ENCODE measurements around the gene MROH7.

The MROH7 gene

GRCh38 chr1:54651608-54652007, 10.0 kb downstream of the MROH7 start:
- no peak for DNase-seq (ENCODE audit: low spot score)

DNA sequence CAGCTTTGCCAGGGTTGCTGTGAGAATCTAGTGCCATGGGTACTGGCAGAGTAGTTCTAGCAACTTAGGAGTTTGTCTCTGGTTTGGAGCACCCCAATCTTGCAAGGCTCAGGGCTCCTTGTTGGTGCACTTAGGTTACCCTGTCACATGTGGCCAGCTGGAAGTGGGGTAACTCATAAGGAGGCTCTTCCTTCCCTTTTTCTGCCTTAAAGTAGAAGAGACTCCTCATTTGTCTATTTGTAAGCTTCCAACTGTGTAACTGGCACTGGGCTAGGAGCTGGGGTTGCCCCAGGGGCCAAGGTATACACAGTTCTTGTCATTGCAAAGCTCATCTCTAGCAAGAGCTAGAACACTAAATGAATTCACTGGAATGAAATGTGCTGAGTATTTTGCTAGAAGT, 10.6 kb downstream of the MROH7 start:
- no peak for DNase-seq (ENCODE audit: low spot score)

- DNase-seq (ENCODE audit: low spot score) = no peak
These were observed 11.4 kb downstream of the MROH7 start for GRCh38 chr1:54653036-54653435.

- no peak for DNase-seq (ENCODE audit: low spot score)
These were observed 16.8 kb downstream of the MROH7 start for GRCh38 chr1:54658164-54658913.

GRCh38 chr1:54663725-54664124, 22.1 kb downstream of the MROH7 start:
- no peak for DNase-seq (ENCODE audit: low spot score)

DNA sequence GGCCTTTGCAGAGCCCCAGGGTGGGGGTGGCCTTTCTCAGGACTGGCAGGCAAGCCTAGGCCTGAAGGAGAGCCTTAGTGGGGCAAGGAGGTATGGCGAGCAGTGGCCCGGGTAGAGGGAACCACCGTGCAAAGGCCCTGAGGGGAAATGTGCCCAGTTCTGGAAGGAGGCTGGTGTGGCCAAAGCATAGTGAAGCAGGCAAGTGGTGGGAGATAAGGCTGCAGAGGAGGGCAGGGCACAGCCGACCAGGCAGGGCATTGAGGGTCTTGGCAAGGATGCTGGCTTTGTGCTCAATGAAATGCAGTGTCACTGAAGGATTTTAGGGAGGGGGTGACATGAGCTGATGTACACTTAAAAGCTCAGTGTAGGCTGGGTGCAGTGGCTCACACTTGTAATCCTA, 22.8 kb downstream of the MROH7 start:
- no peak for DNase-seq (ENCODE audit: low spot score)

GRCh38 chr1:54665852-54666251, 24.3 kb downstream of the MROH7 start:
- DNase-seq (ENCODE audit: low spot score) = no peak

- DNase-seq (ENCODE audit: low spot score) = no peak
These were observed 24.7 kb downstream of the MROH7 start for GRCh38 chr1:54666333-54666732.

GRCh38 chr1:54667797-54668196, 26.2 kb downstream of the MROH7 start:
- DNase-seq (ENCODE audit: low spot score) = no peak

DNA sequence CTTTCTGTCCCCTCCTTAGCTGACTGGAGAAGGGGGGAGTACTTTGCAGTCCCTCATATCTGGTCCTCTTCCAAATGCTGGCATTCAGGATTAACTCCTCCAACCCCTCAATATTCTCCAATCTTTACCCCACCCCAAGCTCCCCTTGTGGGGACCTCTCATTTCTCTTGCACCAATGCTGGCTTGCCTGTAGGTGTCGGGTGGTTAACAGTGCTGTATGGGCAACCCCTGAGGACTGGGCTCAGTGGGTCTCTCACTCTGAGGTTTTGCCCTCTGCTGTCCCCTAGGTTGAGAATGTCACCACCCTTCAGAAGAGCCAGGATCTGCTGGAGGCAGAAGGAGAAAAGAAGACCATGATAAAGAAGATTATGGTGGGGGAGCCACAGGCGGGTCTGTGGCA, 27.0 kb downstream of the MROH7 start:
- no peak for DNase-seq (ENCODE audit: low spot score)

DNA sequence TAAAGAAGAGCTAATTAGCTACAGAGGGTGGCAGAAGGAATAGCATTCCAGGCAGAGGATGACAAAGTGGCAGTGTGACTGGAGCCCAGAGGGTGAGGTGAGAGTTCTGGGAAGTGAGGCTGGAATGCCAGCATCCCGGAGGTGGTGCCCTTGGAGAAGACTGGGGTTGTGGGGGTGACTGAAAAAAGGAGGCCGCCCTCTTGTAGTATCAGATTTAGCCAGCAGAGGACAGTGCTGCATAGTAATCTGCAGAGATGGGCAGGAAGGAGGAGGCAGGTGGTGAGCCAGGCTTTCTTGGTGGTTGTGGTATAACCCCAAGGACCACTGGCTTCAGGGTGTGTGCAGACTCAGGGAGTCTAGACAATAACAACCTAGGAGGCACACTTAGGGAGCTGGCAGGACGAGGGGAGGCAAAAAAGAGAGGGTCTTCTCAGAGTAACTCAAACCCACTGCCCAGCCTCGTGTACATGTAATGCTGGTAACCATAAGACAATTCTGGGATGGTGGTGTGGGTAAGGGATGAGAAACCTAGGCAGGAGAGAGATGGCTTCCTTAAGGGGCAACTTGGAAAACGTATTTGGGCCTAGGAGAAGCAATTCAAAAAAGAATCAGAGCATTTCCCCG, 30.5 kb downstream of the MROH7 start:
- DNase-seq (ENCODE audit: low spot score) = peak; percentile 59

- no peak for DNase-seq (ENCODE audit: low spot score)
These were observed 37.4 kb downstream of the MROH7 start for GRCh38 chr1:54678776-54679643.

DNA sequence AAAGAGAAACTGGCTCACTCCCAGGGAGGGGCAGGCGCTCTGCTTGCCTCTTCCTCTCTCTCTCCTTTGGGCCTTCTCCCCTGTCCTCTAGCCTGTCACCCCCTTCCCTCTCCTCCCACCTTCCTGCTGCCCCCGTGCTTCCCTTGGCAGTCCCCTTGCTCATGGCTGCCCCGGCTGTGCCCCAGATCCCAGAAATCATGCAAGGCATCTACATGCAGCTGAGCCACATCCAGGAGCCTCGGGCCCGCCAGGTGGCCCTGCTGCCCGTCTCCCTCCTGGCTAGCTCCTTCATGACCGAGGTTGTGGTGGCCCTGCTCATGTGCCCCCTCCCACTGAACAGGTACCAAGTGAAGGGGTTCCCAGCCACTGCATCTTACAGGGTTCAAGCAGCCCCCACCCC, 38.1 kb downstream of the MROH7 start:
- DNase-seq (ENCODE audit: low spot score) = no peak

GRCh38 chr1:54680387-54680786, 38.8 kb downstream of the MROH7 start:
- no peak for DNase-seq (ENCODE audit: low spot score)

DNA sequence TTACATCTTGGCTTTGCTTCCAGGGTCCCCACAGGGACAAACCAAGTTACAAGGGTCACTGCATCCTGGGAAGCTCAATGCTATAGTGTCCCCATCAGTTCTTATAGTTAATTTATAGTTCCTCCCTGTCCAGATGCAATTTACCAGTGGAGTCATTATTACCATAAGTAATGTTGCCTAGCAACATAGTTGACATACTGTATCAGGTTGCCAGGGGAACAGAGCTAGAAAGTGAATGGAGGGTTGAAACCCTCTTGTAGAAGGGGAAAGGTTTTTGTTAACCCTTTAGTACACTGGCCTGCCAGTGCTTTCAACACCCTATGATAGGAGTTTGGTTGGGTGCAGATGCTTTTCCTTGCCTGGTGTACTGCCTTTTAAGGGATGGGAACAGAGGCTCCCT, 39.8 kb downstream of the MROH7 start:
- DNase-seq (ENCODE audit: low spot score) = no peak

DNA sequence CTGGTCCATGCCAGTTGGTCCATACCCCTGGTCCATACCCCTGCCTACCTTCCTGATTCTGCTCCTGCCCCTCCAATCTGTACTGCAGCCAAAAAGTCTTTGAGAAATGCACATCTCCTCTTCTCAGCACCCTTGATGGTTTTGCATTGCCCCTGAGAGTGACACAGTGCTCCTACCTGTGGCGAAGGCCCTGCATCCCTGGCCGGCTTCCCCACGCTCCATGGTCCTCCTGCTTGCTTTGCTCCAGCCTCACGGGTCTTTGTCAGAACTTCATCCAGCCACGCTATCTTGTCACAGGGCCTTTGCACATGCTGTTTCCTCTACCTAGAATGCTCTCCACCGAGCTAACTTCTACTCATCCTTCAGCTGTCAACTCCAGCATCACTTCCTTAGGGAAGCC, 41.9 kb downstream of the MROH7 start:
- DNase-seq (ENCODE audit: low spot score) = no peak

- no peak for DNase-seq (ENCODE audit: low spot score)
These were observed 43.8 kb downstream of the MROH7 start for GRCh38 chr1:54685335-54685905.

DNA sequence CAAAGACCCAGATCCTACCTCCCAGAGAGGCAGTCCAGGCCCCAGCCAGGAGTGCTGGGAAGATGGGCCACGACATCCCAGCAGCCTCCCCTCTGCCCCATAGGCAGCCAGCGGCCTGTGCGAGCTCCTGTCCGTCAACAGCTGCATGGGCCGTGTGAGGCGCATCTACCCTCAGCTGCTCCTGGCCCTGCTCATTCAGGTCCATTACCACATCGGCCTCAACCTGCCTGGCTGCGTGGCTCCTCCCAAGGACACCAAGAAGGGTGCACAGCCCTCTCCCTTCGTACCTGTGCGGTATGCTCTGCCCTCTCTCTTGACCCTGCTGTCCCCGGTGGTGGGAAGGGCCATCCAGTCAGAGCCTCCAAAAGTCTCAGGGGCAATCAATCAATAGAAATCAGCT, 44.6 kb downstream of the MROH7 start:
- DNase-seq (ENCODE audit: low spot score) = no peak

- DNase-seq (ENCODE audit: low spot score) = no peak
These were observed 53.2 kb downstream of the MROH7 start for GRCh38 chr1:54694771-54695170.

DNA sequence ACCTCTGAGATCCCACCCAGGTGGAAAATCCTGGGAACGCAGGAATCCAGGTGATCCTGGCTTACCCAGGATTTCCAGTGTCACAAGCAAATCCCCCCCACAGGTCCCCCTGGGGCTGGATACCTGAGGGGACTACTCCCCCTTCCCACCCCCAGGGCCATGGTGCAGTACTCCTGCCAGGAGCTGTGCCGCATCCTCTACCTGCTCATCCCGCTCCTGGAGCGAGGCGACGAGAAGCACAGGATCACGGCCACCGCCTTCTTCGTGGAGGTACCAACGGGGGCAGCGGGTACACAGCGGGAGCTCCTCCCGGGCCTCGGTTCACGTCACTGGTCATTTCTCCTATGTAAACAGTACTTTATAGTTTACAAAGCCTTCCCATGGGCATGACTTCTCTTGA, 53.6 kb downstream of the MROH7 start:
- DNase-seq (ENCODE audit: low spot score) = no peak

DNA sequence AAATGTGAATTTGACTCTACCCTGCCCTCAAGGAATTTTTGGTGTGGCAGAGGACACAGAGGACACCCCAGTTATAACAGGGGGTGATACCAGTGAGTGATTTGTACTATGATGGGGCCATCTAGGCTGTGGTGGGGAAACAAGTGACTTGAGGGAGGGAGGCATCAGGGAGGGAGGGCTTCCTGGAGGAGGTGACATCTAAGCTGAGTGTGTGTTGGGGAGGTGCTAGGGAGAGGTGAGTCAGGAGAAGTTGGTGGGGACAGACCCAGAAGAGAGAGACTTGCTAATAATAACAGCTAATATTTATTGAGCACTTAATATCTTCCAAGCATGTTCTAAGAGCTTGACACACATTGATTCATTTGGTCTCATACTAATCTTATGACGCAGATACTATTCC, 54.2 kb downstream of the MROH7 start:
- no peak for DNase-seq (ENCODE audit: low spot score)

DNA sequence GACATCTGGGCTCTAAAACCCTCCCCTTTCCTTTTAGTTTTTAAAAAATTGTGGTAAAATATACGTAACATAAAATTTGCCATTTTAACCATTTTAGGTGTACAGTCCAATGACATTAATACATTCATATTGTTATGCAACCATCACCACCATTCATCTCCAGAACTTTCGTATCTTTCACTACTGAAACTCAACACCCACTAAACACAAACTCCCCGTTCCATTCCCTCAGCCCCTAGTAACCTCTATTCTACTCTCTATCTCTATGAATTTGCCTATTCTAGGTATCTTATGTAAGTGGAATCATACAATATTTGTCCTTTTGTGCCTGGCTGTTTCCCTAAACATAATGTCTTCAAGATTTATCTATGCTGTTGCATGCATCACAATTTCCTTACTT, 54.7 kb downstream of the MROH7 start:
- DNase-seq (ENCODE audit: low spot score) = no peak

GRCh38 chr1:54697896-54698295, 56.3 kb downstream of the MROH7 start:
- no peak for DNase-seq (ENCODE audit: low spot score)
